Measurements from ENCODE around the gene MRAS.

The MRAS gene

GRCh38 chr3:138344754-138345153 is 3.6 kb upstream of the MRAS start:
- no peak for DNase-seq

GRCh38 chr3:138348754-138349739 is 668 bp downstream of the MRAS start:
- DNase-seq, result no peak

- DNase-seq, result no peak
These were observed 1.7 kb downstream of the MRAS start for GRCh38 chr3:138349926-138350665.

DNA sequence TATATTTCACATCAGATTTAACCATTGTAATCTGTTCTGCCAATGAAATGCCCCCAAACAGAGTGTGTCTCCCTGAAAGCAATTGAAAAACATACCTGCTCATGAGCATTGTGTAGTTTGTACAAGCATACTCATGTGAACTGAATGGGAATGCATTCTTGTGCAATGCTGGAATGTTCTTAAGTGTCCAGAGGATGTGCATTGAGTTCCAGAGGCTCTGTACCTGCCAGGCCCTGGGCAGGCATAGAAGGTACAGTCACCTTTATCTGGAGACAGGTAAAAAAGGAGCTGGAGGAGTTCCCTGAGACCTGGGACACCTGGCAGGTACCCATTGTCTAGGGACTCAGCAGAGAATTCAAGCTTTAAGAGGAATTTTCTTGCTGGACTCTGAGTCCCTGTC is 2.8 kb downstream of the MRAS start:
- DNase-seq, result no peak

DNA sequence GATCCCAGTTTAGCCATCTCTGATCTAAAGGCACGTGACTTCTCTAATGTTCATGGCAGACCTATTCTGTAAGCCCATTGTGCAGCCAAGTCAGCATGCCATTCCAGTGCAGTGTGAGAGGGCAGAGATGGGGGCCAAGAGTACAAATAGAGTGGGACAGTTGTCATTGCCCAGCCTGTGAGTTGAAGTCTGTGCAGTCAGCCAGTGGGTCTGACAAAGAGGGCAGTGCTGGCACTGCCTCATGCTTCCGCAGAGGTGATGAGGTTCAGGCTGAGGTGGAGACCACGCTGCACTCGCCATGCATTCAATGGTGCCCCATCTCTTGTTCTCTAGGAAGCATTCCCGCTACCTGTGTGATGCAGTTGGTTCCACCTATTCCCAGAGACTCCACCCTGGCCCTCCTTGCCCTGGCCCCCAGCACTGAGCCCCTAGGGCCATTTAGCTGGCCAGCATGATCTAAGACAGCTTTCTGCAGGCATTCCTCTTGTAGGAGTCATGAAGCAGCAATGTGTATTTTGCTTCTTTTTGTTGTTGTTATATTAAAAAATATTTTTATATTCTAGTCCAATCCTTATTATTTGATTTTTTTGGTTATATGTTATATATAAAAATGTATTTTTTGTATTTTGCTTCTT is 3.7 kb downstream of the MRAS start:
- no peak for DNase-seq

DNA sequence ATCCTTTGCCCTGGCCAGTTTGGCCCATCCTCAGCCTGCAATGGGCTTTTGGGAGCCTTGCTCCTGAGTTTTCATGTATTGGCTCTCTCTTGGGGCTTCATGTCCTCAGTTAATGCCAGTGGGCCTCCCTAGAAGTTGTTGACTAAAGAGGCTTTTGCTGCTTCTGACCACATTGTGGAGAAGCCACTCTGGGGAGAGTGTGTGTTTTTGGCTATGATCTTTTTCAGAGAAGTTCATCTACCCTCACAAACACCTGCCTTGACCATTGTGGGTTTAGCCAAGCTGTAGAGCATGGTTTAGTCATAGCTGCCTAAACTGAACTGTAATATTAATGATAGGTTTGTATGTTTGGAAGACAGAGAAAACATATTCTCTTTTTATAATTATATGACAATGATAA is 6.0 kb downstream of the MRAS start:
- no peak for DNase-seq

GRCh38 chr3:138355071-138355470 is 6.7 kb downstream of the MRAS start:
- no peak for DNase-seq

DNA sequence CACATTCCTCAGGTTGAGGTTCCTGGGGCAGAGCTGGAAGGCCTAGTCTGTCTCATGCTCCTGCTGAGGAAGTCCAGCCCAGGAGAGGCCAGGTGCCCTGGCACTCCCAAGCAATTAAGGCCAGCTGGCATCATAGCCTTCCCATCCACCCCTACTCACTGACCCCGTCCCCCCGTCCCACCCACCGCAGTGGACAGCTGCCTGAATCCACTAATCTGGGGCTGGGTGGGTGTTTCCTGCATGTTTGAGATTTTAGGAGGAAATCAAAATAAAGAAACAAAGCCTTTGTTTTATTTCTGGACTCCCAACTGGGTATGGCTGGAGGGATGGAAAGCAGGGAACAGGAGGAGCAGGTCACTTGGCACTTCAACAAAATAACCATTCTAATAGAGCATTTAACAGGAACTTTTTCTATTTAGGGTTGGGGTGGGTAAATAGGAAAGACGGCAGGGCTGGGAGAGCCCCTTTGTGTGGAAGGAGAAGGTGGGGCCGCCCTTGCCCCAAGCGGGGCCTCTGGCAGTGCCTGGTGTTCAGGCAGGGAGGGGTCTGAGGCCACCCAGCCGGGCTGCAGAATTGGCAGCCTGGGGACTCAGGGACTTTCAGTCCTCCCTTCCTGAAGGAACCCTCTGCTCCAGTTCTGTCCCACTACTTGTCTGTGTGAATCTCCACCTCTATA is 8.5 kb downstream of the MRAS start:
- no peak for DNase-seq

DNA sequence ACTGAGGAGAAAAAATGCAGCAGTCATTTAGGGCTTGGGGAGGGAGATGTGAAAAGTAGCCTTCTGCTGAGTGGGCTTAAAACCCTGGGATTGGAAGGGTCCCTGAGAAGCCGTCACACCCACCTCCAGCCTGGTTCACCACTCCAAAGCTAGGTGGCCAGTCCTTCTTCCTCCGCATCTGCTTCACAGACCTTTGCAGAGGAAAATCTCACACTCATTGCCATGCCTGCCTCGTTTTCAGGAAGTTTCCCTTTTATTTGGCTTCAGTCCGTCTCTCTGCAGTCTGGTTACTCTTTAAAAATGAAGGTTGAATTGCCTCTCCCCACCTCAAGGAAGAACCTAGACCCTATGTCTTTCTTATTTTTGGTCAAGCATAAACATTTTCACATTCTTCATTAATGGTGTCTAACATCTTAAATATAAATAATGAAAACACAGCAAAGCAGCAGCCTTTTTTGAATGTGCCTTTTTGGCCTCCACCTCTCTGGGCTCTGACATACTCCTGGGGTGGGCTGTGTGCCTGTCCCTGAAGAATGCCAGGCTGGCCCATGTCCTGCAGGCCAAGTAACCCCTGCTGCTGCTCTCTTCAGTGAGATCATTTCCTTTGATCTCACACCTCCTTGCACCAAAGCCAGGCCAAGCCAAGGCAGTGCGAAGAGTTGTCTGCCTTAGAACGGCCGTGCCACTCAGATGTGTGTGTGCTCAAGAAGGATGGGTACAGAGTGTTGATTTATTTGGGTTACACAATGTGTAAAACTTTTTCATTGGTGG is 11.0 kb downstream of the MRAS start:
- DNase-seq, result no peak

DNA sequence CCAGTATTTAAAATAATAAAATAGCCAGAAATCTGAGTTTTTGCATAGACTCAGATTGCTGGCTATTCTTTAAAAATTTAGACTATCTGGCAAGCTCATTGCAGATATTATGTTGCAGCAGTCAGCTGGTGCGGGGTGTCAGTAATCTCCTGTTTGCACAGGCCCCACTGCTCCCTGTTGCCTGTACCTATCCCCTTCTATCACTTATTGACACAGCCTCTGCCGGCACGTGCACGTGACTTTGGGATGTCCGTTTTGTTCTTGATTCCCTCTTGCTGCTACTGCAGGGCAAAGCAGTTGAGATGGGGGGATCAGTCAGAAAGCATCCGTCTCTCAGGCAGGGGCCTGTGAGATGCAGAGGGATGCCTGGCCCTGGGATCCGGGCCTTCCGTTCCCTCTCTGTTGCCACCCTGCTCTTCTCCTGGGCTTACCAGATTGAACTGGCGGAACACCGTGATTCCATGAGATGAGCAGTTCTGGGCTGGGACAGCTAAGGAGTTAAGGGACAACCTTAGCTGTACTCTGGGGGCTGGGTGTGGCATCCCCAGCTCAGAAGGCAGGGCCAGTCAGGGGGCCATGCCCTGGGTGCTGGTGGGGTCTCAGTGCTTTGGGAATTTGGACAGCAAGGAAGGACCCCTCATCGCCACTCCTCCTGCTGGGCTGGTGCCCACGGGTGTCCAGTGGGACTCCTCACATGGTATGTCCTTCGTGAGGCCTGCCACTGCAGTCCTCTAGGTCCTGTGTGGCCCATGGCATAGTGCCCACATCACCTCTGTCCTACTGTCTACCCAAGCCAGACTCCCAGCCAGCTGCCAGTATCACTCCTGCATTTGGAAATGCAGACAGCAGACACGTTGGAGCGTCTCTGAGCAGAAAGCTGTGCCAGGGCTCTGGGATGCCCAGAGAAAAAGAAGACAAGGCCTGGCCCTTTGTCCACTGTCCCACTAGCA is 11.8 kb downstream of the MRAS start:
- no peak for DNase-seq

GRCh38 chr3:138360869-138361525 is 12.6 kb downstream of the MRAS start:
- DNase-seq, result no peak

DNA sequence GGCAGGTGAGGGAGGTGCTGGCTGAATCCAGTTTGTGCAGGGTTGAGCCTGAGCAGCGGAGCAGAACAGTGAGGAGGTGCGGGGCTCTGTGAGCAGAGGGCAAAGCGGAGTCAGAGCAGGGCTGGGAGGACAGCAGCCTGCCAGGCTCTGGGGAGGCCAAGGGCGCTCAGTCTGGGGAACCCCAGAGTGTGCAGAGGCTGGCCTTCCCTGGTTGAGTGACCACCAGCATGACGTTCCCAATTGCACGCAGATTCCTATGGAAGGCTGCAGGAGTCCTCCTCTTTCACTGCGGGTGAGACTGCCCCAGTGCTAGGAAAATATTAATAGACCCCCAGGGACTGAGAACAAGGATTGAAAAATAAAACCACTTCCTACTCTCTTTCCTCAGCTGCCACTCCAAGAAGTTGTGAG is 13.2 kb downstream of the MRAS start:
- DNase-seq, result no peak

DNA sequence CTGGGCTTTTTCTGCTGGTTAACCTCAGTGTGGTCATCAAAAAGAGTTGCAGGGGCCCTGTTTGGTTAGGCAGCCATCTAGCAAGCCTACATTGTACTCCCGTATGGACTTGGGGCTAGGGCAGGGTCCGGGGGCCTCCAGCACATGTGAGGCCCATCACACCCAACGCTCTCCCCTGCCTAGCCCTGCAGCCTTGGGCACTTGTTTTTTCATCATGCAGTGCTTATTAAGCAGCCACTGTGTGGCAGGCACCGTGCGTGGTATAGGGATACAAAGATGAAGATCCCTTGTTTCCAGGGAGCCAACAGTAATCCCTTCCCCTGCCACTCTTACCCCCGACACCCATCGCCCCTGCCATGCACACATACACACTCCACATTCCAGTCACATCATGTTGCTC is 14.2 kb downstream of the MRAS start:
- no peak for DNase-seq

DNA sequence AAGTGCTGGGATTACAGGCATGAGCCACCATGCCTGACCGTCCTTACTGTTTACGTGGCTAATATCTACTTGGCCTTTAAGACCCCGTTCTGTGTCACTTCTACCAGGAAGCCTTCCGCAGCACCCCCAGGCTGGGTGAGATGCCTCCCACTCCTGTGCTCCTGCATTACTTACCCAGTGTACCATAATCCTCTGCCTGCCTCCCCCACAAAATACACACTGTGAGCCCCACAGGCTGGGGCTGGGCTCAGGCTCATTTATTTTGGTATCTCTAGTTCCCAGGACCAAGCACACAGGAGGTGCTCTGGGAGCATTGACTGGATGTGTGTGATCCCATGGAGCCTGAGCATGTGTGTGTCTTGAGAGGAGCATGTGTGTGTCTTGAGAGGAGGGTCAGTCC is 14.9 kb downstream of the MRAS start:
- DNase-seq, result no peak

GRCh38 chr3:138364356-138365252 is 16.2 kb downstream of the MRAS start:
- no peak for DNase-seq

- DNase-seq, result no peak
These were observed 16.8 kb downstream of the MRAS start for GRCh38 chr3:138365253-138365555.

- DNase-seq, result no peak
These were observed 17.8 kb downstream of the MRAS start for GRCh38 chr3:138366006-138366759.

- no peak for DNase-seq
These were observed 19.0 kb downstream of the MRAS start for GRCh38 chr3:138367326-138367850.

DNA sequence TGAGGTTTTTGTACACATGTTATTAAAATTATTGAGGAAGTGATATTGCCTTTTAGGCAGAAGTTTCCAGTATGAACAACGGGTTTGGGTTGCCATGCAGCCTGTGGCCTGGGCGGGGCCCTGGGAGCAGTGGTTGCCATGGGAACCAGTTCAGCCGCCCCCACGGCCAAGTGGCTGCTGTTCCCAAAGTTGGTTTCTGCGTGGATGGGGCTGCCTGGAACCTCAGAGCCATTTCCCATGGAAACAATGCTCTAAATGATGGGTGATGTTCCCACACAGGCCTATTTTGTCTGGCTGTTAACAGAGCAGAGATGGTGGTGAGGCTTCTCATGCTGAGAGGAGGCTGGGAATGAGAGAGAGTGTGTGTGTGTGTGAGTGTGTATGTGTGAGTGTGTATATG is 19.5 kb downstream of the MRAS start:
- no peak for DNase-seq

All from activated CD8-positive, alpha-beta memory T cell treated with anti-CD3 and anti-CD28 coated beads for 24 hours (primary cell).